ENCODE data around the gene NEK7. TPM values are rescaled to one million over a fixed set of nuclear protein-coding genes. Genes with fewer than 3 reads are reported as not detected.

The NEK7 gene
- total and polyA plus RNA-seq, 9 donors, result 25.0 to 87.0 (median 61.3) TPM

GRCh38 chr1:198160222-198160621 is 3.4 kb downstream of the NEK7 start:
- no peak for DNase-seq
- 14 to 32% (median 17%) methylated on average over 7 of the region's 7 CpGs for WGBS, 3 donors
- Histone ChIP-seq H3K36me3 (no peaks in the 10 kb centered on the region), H3K4me1 (ENCODE audit: insufficient read depth) (peaks cover 7% of the 10 kb centered on the region), H3K27ac (peak overlapping the region in 1 of 2 donors; percentile 98), H3K9me3 (no peaks in the 10 kb centered on the region), H3K4me3 (no peak overlapping the region), H3K27me3 (no peaks in the 10 kb centered on the region)
- TF ChIP-seq CTCF (IDR thresholded peaks at IDR 0.05) (no peak), POLR2A (IDR thresholded peaks at IDR 0.05) (no peak), EP300 (IDR thresholded peaks at IDR 0.05) (no peak)
- intact Hi-C loops (cut with DNase I), result no loop called here

- H3K27ac ChIP-seq, result no peak overlapping the region
- no peaks in the 10 kb centered on the region for H3K9me3 ChIP-seq
- no peaks in the 10 kb centered on the region for H3K36me3 ChIP-seq
- TF ChIP-seq CTCF (IDR thresholded peaks at IDR 0.05) (no peak), EP300 (IDR thresholded peaks at IDR 0.05) (no peak), POLR2A (IDR thresholded peaks at IDR 0.05) (no peak)
- DNase-seq, result no peak
- intact Hi-C loops (cut with DNase I), result no loop called here
- no peaks in the 10 kb centered on the region for H3K27me3 ChIP-seq
- no peak overlapping the region for H3K4me3 ChIP-seq
- peaks cover 7% of the 10 kb centered on the region for H3K4me1 ChIP-seq (ENCODE audit: insufficient read depth)
- WGBS, 3 donors, result 96 to 97% (median 96%) methylated on average over 4 of the region's 4 CpGs
Measured at GRCh38 chr1:198160946-198161614, 4.3 kb downstream of the NEK7 start.

- H3K27ac ChIP-seq, result no peak overlapping the region
- intact Hi-C loops (cut with DNase I), result no loop called here
- H3K4me3 ChIP-seq, result no peak overlapping the region
- H3K4me1 ChIP-seq (ENCODE audit: insufficient read depth), result peaks cover 10% of the 10 kb centered on the region
- TF ChIP-seq EP300 (IDR thresholded peaks at IDR 0.05) (no peak), POLR2A (IDR thresholded peaks at IDR 0.05) (no peak)
- DNase-seq, result no peak
- no peaks in the 10 kb centered on the region for H3K36me3 ChIP-seq
- no peaks in the 10 kb centered on the region for H3K9me3 ChIP-seq
- no peaks in the 10 kb centered on the region for H3K27me3 ChIP-seq
- WGBS, 3 donors, result 93 to 97% (median 96%) methylated on average over 2 of the region's 2 CpGs
Measured at GRCh38 chr1:198161718-198162090, 4.9 kb downstream of the NEK7 start.

GRCh38 chr1:198162091-198162767 is 5.4 kb downstream of the NEK7 start:
- Histone ChIP-seq H3K4me1 (ENCODE audit: insufficient read depth) (peaks cover 11% of the 10 kb centered on the region), H3K27ac (no peak overlapping the region), H3K36me3 (no peaks in the 10 kb centered on the region), H3K9me3 (no peaks in the 10 kb centered on the region), H3K27me3 (no peaks in the 10 kb centered on the region), H3K4me3 (no peak overlapping the region)
- TF ChIP-seq EP300 (IDR thresholded peaks at IDR 0.05) (no peak), CTCF (IDR thresholded peaks at IDR 0.05) (no peak), POLR2A (IDR thresholded peaks at IDR 0.05) (no peak)
- intact Hi-C loops (cut with DNase I), result no loop called here
- DNase-seq, result no peak
- 83 to 86% (median 85%) methylated on average over 2 of the region's 2 CpGs for WGBS, 3 donors

Measured in ovary (tissue), 9 donors.